GM23248 (cell line): Measurements from ENCODE around the gene ZFP36. TPM values are rescaled to one million over a fixed set of nuclear protein-coding genes. Genes with fewer than 3 reads are reported as not detected.

Source experiments
- DNase-seq: peaks from one replicate; pipeline ENCODE4 v3.0.0-alpha.2; 2015
- H2AFZ ChIP-seq: fragments of 200-600 bp; sonication (generic); 2 replicates; pipeline ENCODE4 v1.6.1; 2016; ENCODE audit warnings: antibody characterized with exemption
- H3F3A ChIP-seq: fragments of 200-600 bp; sonication (generic); 2 replicates; pipeline ENCODE4 v1.6.1; 2016; ENCODE audit warnings: mild to moderate bottlenecking, antibody characterized with exemption, mixed run types; ENCODE audit not compliant: insufficient read depth
- H3K27ac ChIP-seq: fragments of 200-600 bp; sonication (generic); 2 replicates; pipeline ENCODE4 v1.5.1; 2016; ENCODE audit warnings: mild to moderate bottlenecking
- H3K27me3 ChIP-seq: fragments of 200-600 bp; sonication (generic); replicated peaks from 2 replicates; pipeline ENCODE4 v1.6.1; 2016; ENCODE audit warnings: mild to moderate bottlenecking; ENCODE audit not compliant: insufficient read depth
- H3K36me3 ChIP-seq: fragments of 200-600 bp; sonication (generic); 2 replicates; pipeline ENCODE4 v1.6.1; 2016; ENCODE audit warnings: low read depth, mild to moderate bottlenecking
- H3K4me1 ChIP-seq: fragments of 200-600 bp; sonication (generic); 2 replicates; pipeline ENCODE4 v1.6.1; 2016; ENCODE audit warnings: mild to moderate bottlenecking; ENCODE audit not compliant: insufficient read depth
- H3K4me2 ChIP-seq: fragments of 200-600 bp; sonication (generic); one replicate; pipeline ENCODE4 v1.6.1; 2016; ENCODE audit warnings: mild to moderate bottlenecking; ENCODE audit not compliant: unreplicated experiment
- H3K4me3 ChIP-seq: fragments of 200-600 bp; sonication (generic); 2 replicates; pipeline ENCODE4 v1.5.1; 2016; ENCODE audit warnings: mild to moderate bottlenecking
- H3K79me2 ChIP-seq: fragments of 200-600 bp; sonication (generic); 2 replicates; pipeline ENCODE4 v1.6.1; 2016; ENCODE audit warnings: mild to moderate bottlenecking; ENCODE audit not compliant: insufficient read depth
- H3K9ac ChIP-seq: fragments of 200-600 bp; sonication (generic); 2 replicates; pipeline ENCODE4 v1.6.1; 2016; ENCODE audit warnings: mild to moderate bottlenecking
- H3K9me2 ChIP-seq: fragments of 200-600 bp; sonication (generic); 2 replicates; pipeline ENCODE4 v1.6.1; 2016; ENCODE audit warnings: mixed run types, mild to moderate bottlenecking, moderate library complexity; ENCODE audit not compliant: insufficient read depth
- H3K9me3 ChIP-seq: fragments of 200-600 bp; sonication (generic); one replicate; pipeline ENCODE4 v1.6.1; 2017; ENCODE audit warnings: low read depth
- H4K20me1 ChIP-seq: fragments of 200-600 bp; sonication (generic); 2 replicates; pipeline ENCODE4 v1.6.0; 2016; ENCODE audit not compliant: insufficient read depth
- EZH2 ChIP-seq: fragments of 200-600 bp; sonication (generic); IDR thresholded peaks from 2 replicates; pipeline ENCODE4 v1.6.1; 2018; ENCODE audit warnings: antibody characterized with exemption, mild to moderate bottlenecking; ENCODE audit not compliant: insufficient read depth, poor library complexity, severe bottlenecking
- EZH2phosphoT487 ChIP-seq: fragments of 200-600 bp; sonication (generic); IDR thresholded peaks from 2 replicates; pipeline ENCODE4 v1.6.1; 2018; ENCODE audit warnings: antibody characterized with exemption, moderate library complexity, mild to moderate bottlenecking, low read depth; ENCODE audit not compliant: insufficient read depth
- WGBS, 2 experiments: methylation state at CpG; one replicate each; pipeline ENCODE4 v1.1.6; 2015 to 2017; ENCODE audit warnings: low lambda C conversion rate in 2 of 2, low coverage in 1 of 2; ENCODE audit errors: missing lambda C conversion rate in 2 of 2; 5-methylcytosine and 5-hydroxymethylcytosine counted together
- in situ Hi-C: fragments of 300-500 bp; cut with MboI; formaldehyde crosslinking; loops from 2 replicates; pipeline ENCODE4 v1.15.0; 2020
- polyA plus RNA-seq: library from polyadenylated mRNA; unstranded; fragments of >200 nt; fragmentation: Nextera tagmentation; extraction: Ambion mirVana; gene quantifications from 2 replicates; pipeline ENCODE4 v1.2.1, GENCODE V29; 2016
- total RNA-seq: library from RNA; depleted of rRNA; stranded (reverse); fragments of >200 nt; shearing (Covaris generic); gene quantifications from 2 replicates; pipeline ENCODE4 v1.2.3, GENCODE V29; 2014

ZFP36 gene
- total and polyA plus RNA-seq, 2 experiments from 2014 or later = 13.9 to 86.2 TPM

DNA sequence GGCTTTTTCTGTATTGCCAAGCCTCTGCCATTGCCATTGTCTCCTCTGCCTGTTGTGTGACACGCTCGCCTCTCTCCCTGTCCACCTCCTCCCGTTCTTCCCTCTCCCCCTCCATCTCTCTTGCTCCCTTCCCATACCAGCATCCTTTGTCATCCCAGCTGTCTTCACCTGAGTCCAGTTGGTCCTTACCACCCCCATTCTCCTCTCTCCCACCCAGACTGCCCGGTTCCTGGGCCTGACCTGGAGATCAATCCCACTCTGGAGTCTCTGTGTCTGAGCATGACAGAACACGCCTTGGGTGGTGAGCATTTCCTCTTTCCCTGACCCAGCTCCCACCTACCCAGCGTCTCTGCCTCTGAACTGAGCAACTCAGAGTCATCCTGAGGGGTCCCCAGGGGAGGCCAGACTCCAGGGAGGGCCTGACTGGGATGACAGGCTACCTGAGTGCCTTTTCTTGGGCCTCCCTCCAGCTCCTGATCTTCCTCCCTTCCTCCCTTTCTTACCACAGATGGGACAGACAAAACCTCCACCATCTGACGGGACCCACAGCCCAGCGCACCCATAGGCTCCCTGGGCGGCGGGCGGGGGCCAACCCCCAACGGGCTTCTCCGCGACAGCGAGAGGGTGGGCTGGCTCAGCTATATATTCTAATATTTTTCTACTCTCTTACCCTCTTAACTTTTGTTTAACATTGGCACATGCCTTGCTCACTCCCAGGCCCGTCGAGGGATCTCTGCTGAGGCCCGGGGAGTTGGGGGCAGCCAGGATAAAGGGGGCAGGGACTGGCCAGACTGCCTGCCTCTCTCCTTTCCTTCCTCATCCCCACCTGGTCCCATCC, 23.4 kb upstream of the ZFP36 start:
- in situ Hi-C loops = no loop called here
- no peaks in the 10 kb centered on the region for H4K20me1 ChIP-seq

DNA sequence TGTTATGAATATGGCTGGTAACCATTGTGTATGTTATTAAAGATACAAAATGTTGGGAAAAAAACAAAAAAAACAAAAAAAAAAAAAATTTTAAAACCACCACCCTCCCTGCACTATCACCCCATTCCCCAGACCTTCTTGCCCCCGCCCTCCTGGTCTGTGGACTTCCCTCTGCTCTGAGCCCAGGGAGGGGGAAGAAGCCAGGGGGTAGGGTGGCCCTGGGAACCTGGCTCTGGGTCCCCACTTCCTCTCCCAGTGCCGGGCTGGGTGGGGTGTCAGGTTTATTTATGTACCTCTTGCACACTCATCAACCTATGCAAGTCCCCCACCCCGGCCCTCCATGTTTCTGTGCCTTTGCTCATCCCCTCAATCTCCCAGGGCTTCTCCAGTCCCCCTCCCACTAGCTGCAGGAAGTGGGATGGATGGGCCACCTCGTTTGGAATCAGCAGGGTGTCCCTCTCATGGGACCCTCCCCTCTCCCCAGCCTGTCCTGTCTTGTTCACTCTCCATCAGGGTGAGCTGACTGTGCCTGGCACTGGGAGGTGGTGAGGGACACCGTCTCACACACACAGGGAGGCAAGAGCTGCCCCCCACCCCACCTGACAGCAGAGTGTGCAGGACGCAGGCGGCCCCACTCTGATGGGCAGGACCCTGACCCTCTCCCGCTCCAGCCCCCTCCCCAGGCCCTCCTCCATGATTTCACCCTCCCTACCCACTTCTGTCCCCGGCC, 21.6 kb upstream of the ZFP36 start:
- Histone ChIP-seq H3K4me2 (no peak overlapping the region), H3K79me2 (peaks cover 14% of the 10 kb centered on the region), H4K20me1 (no peaks in the 10 kb centered on the region), H3K4me1 (peaks cover 6% of the 10 kb centered on the region; the same call in 1 of the 2 replicates), H3K9ac (no peak overlapping the region), H3K4me3 (no peak overlapping the region), H3K27ac (no peak overlapping the region), H3K9me3 (no peaks in the 10 kb centered on the region), H3K27me3 (no peaks in the 10 kb centered on the region), H3F3A (peaks cover 18% of the 10 kb centered on the region), H3K9me2 (no peaks in the 10 kb centered on the region), H3K36me3 (peaks cover 21% of the 10 kb centered on the region), H2AFZ (no peak overlapping the region)
- in situ Hi-C loops = no loop called here
- 50 to 67% methylated on average over 5 to 9 of the region's 9 CpGs for WGBS, 2 experiments
- TF ChIP-seq EZH2 = no peak
- no peak for TF ChIP-seq EZH2phosphoT487
- no peak for DNase-seq

More for the DNA sequence above, 23.4 kb upstream of the ZFP36 start:
- Histone ChIP-seq H3K27me3 (no peaks in the 10 kb centered on the region), H3K4me1 (no peaks in the 10 kb centered on the region), H3K27ac (no peak overlapping the region), H2AFZ (no peak overlapping the region), H3K9ac (no peak overlapping the region), H3K4me2 (no peak overlapping the region), H3K79me2 (no peaks in the 10 kb centered on the region; the same call in 1 of the 2 replicates), H3K4me3 (no peak overlapping the region), H3K9me3 (no peaks in the 10 kb centered on the region), H3K36me3 (peaks cover 39% of the 10 kb centered on the region), H3K9me2 (no peaks in the 10 kb centered on the region), H3F3A (peaks cover 12% of the 10 kb centered on the region)
- WGBS, 2 experiments = 92% methylated on average over 15 to 18 of the region's 18 CpGs
- TF ChIP-seq EZH2 (no peak), EZH2phosphoT487 (no peak)
- DNase-seq = no peak

DNA sequence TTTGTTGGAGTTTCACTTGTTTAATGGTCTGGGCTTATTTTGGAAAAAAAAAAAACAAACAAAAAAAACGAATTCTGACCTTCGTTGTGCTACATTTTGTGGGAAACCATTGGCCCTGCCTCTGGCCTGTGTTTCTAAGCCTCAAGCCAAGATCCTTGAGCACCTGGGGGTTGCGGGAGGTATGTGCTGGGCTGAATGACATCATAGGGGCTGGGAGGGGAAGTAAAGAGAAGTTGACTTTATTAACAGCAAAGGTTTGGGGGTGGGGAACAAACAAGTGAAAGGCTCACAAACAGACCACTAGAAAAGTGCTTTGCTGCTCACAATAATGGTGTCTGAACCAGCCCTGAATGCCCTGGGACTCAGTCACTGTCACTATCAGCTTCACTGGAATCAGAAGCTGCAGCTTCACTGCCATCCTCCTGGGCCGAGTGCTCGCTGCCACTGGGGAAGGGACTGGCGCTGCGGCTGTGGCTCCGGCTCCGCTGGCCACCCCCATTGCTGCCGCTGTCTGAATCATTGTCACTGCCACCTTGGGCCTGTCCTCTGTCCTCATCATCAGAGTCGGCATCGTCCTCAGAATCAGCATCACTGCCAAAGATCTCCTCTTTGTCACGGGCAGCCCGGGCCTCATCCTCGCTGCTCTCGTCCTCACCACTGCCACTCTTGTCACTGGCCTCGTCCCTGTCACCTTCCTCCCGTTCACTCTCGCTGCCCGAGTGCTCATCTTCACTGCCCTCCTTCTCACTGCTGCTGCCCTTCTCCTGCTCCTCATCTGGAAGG, 20.8 kb upstream of the ZFP36 start:
- H3K27me3 ChIP-seq = no peaks in the 10 kb centered on the region
- H3K4me2 ChIP-seq = no peak overlapping the region
- H3F3A ChIP-seq = peaks cover 18% of the 10 kb centered on the region
- H4K20me1 ChIP-seq = no peaks in the 10 kb centered on the region
- no peaks in the 10 kb centered on the region for H3K9me3 ChIP-seq
- H3K9me2 ChIP-seq = no peaks in the 10 kb centered on the region
- in situ Hi-C loops = no loop called here
- H3K4me3 ChIP-seq = no peak overlapping the region
- DNase-seq = no peak
- H3K27ac ChIP-seq = no peak overlapping the region
- peaks cover 9% of the 10 kb centered on the region; the same call in 1 of the 2 replicates for H3K4me1 ChIP-seq
- no peak overlapping the region for H3K9ac ChIP-seq
- no peak for TF ChIP-seq EZH2
- no peak for TF ChIP-seq EZH2phosphoT487
- H2AFZ ChIP-seq = no peak overlapping the region
- 72 to 73% methylated on average over 20 of the region's 20 CpGs for WGBS, 2 experiments
- peaks cover 17% of the 10 kb centered on the region; the same call in 1 of the 2 replicates for H3K36me3 ChIP-seq
- H3K79me2 ChIP-seq = peaks cover 22% of the 10 kb centered on the region

DNA sequence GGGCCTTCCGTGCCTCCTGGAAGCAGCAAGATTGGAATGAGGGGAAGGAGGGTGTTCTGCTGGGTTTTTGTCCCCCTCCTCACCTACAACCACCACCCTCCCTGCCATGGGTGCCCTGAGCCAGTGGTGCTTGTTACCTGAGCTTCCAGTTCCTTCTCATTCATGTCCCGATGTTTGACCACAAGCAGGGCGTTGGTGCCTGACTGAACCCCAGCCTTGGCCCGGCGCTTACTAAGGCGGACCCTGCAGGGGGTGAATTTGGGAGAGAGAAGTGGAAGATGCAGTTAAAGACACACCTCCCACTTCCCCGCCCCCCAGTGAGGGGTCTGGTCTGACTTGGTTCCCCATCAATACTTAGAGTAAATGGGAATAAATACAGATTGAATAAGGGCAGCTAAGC, 20.1 kb upstream of the ZFP36 start:
- 85 to 90% methylated on average over 5 to 7 of the region's 7 CpGs for WGBS, 2 experiments

More for the DNA sequence above, 20.1 kb upstream of the ZFP36 start:
- no peak overlapping the region for H3K9ac ChIP-seq
- no peak for DNase-seq
- in situ Hi-C loops = no loop called here
- H3K4me1 ChIP-seq = peaks cover 9% of the 10 kb centered on the region; the same call in 1 of the 2 replicates
- no peaks in the 10 kb centered on the region for H3K27me3 ChIP-seq
- TF ChIP-seq EZH2phosphoT487 (no peak), EZH2 (no peak)
- H3K9me2 ChIP-seq = no peaks in the 10 kb centered on the region
- peaks cover 24% of the 10 kb centered on the region for H3K79me2 ChIP-seq
- H3K4me2 ChIP-seq = no peak overlapping the region
- peaks cover 15% of the 10 kb centered on the region for H3F3A ChIP-seq
- no peaks in the 10 kb centered on the region for H3K9me3 ChIP-seq
- no peak overlapping the region for H2AFZ ChIP-seq
- H3K27ac ChIP-seq = no peak overlapping the region
- H3K36me3 ChIP-seq = peaks cover 13% of the 10 kb centered on the region; the same call in 1 of the 2 replicates
- no peak overlapping the region for H3K4me3 ChIP-seq
- H4K20me1 ChIP-seq = no peaks in the 10 kb centered on the region
